PC-9 (cell line): ENCODE results near the gene FAM193B.

Source experiments
- EZH2 ChIP-seq: fragments of 200-600 bp; sonication (generic); IDR thresholded peaks from 2 replicates; pipeline ENCODE4 v1.8.0; 2017; ENCODE audit warnings: antibody characterized with exemption, low read depth
- TF ChIP-seq, protein P1 (sequence below): fragments of 200-600 bp; sonication (generic); conservative IDR thresholded peaks from 2 replicates; pipeline ENCODE4 v1.6.1; 2017; ENCODE audit warnings: mixed run types, antibody characterized with exemption, mild to moderate bottlenecking, moderate library complexity

DNA sequence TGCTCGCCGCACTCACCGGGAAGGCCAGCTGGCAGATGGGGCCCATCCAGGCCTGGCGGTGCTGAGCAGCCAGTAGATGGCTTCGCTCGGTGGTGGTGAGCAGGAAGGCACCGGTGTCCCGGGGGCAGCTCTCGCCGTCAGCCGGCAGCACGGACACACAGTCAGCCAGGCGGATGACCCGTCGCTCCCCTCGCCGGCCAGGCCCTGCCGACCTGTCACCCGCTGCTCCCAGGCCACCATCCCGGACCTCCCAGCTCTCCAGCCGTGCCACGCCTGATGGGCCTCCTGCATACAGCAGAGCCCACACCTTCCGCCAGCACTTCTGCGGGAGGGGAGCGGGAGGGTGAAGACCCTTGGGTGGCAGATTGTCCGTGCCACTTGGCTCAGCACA lies 46.1 kb downstream of the FAM193B start:
- no peak for TF ChIP-seq EZH2
- TF ChIP-seq, protein P1, sequence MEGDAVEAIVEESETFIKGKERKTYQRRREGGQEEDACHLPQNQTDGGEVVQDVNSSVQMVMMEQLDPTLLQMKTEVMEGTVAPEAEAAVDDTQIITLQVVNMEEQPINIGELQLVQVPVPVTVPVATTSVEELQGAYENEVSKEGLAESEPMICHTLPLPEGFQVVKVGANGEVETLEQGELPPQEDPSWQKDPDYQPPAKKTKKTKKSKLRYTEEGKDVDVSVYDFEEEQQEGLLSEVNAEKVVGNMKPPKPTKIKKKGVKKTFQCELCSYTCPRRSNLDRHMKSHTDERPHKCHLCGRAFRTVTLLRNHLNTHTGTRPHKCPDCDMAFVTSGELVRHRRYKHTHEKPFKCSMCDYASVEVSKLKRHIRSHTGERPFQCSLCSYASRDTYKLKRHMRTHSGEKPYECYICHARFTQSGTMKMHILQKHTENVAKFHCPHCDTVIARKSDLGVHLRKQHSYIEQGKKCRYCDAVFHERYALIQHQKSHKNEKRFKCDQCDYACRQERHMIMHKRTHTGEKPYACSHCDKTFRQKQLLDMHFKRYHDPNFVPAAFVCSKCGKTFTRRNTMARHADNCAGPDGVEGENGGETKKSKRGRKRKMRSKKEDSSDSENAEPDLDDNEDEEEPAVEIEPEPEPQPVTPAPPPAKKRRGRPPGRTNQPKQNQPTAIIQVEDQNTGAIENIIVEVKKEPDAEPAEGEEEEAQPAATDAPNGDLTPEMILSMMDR = no peak
